ENCODE data around the gene KRTAP5-9. TPM values are rescaled to one million over a fixed set of nuclear protein-coding genes. Genes with fewer than 3 reads are reported as not detected.
"Not testable (repeated sequence)": the region's sequence is repeated elsewhere in the genome, so short reads cannot be mapped to it uniquely, and the experiment has no call there.

The KRTAP5-9 gene
- total and polyA plus RNA-seq, 2 experiments from 2014 or later, result 0.13 to 0.23 TPM

DNA sequence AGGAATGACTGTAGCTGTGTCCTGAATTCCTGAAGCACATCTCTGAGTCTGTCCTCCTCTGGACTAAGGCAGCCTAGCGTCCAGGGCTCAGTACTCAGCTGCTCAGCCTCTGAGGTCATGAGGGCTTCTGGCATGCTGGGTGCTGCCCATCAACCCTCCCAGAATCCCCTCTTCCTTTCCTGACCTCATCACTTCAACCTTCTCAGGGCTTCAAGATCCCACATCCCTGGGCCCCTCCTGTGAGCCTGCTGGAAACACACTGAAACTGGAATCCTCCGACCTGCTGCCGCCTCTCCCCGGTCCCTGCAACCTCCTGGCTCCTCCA, 9.6 kb upstream of the KRTAP5-9 start:
- Histone ChIP-seq H3K27me3 (no peaks in the 10 kb centered on the region), H2AFZ (no peak overlapping the region), H3K4me1 (ENCODE audit: insufficient read depth) (peaks cover 10% of the 10 kb centered on the region), H3K79me2 (no peaks in the 10 kb centered on the region), H3K4me2 (no peak overlapping the region), H3K36me3 (replicated peaks; ENCODE audit: insufficient read depth, low read depth) (no peaks in the 10 kb centered on the region), H3K9me3 (ENCODE audit: low read depth) (no peaks in the 10 kb centered on the region), H3K4me3 (no peak overlapping the region), H3K9me2 (replicated peaks; ENCODE audit: insufficient read depth) (no peaks in the 10 kb centered on the region), H3K27ac (no peak overlapping the region), H4K20me1 (ENCODE audit: insufficient read depth, poor library complexity, severe bottlenecking) (no peaks in the 10 kb centered on the region)
- no peak for TF ChIP-seq EZH2phosphoT487 (IDR thresholded peaks at IDR 0.05; ENCODE audit: low read depth, severe bottlenecking, unreplicated experiment)
- TF ChIP-seq EZH2 (IDR thresholded peaks at IDR 0.05; ENCODE audit: borderline replicate concordance), result no peak
- TF ChIP-seq, protein P1, sequence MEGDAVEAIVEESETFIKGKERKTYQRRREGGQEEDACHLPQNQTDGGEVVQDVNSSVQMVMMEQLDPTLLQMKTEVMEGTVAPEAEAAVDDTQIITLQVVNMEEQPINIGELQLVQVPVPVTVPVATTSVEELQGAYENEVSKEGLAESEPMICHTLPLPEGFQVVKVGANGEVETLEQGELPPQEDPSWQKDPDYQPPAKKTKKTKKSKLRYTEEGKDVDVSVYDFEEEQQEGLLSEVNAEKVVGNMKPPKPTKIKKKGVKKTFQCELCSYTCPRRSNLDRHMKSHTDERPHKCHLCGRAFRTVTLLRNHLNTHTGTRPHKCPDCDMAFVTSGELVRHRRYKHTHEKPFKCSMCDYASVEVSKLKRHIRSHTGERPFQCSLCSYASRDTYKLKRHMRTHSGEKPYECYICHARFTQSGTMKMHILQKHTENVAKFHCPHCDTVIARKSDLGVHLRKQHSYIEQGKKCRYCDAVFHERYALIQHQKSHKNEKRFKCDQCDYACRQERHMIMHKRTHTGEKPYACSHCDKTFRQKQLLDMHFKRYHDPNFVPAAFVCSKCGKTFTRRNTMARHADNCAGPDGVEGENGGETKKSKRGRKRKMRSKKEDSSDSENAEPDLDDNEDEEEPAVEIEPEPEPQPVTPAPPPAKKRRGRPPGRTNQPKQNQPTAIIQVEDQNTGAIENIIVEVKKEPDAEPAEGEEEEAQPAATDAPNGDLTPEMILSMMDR (IDR thresholded peaks at IDR 0.05; ENCODE audit: poor library complexity), result no peak
- DNase-seq (ENCODE audit: low spot score), result no peak
- WGBS (ENCODE audit: low lambda C conversion rate, missing lambda C conversion rate), result 77% methylated on average over 4 of the region's 4 CpGs

DNA sequence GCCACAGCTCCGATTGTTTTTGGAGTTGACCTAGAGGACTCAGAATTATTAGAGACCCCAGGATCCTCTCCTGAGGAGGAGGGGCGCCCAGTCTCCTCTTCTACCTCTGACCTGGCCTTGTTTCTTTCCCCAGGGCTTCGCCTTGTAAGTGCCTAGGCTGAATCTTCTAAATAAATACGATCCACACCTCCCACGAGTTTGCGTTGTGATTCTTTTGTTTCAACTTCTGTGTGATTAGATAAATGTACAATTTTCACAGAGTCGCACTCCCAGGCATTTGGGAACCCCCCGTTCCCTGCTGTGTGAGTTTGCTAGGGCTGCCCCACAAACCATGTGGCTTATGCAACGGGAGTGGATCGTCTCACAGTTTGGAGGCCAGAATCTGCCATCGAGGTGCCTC, 9.2 kb upstream of the KRTAP5-9 start:
- no peak overlapping the region for H2AFZ ChIP-seq
- WGBS (ENCODE audit: low lambda C conversion rate, missing lambda C conversion rate), result 91% methylated on average over 9 of the region's 11 CpGs
- DNase-seq (ENCODE audit: low spot score), result no peak
- H4K20me1 ChIP-seq (ENCODE audit: insufficient read depth, poor library complexity, severe bottlenecking), result no peaks in the 10 kb centered on the region
- TF ChIP-seq EZH2 (IDR thresholded peaks at IDR 0.05; ENCODE audit: borderline replicate concordance) (no peak), EZH2phosphoT487 (IDR thresholded peaks at IDR 0.05; ENCODE audit: low read depth, severe bottlenecking, unreplicated experiment) (no peak)
- TF ChIP-seq, protein P1 (IDR thresholded peaks at IDR 0.05; ENCODE audit: poor library complexity), result no peak
- no peak overlapping the region for H3K4me3 ChIP-seq
- no peaks in the 10 kb centered on the region for H3K9me2 ChIP-seq (replicated peaks; ENCODE audit: insufficient read depth)
- H3K79me2 ChIP-seq, result no peaks in the 10 kb centered on the region
- H3K27me3 ChIP-seq, result no peaks in the 10 kb centered on the region
- peaks cover 13% of the 10 kb centered on the region for H3K4me1 ChIP-seq (ENCODE audit: insufficient read depth)
- no peaks in the 10 kb centered on the region for H3K9me3 ChIP-seq (ENCODE audit: low read depth)
- no peaks in the 10 kb centered on the region for H3K36me3 ChIP-seq (replicated peaks; ENCODE audit: insufficient read depth, low read depth)
- H3K27ac ChIP-seq, result no peak overlapping the region
- no peak overlapping the region for H3K4me2 ChIP-seq

DNA sequence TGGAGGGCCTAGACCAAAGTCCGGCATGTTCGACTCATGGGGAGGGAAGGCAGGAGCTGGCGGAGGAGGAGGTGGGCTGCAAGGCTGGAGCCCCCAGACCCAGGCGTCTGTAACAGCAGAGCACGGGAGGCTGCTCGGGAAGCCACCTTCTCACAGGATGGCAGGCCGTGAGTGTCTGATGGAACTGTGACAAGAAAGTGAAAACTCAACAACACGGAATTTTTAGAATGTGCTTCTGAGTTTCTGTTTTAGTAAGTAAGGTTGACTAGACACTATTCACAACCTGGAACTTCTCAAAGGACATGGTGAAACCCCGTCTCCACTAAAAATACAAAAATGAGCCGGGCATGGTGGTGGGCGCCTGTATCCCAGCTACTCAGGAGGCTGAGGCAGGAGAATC, 8.2 kb upstream of the KRTAP5-9 start:
- H3K4me2 ChIP-seq; H3K36me3 ChIP-seq (replicated peaks; ENCODE audit: insufficient read depth, low read depth); H3K79me2 ChIP-seq; H3K27me3 ChIP-seq; H3K4me3 ChIP-seq; H3K9me3 ChIP-seq (ENCODE audit: low read depth); H3K9me2 ChIP-seq (replicated peaks; ENCODE audit: insufficient read depth); H2AFZ ChIP-seq; H4K20me1 ChIP-seq (ENCODE audit: insufficient read depth, poor library complexity, severe bottlenecking); DNase-seq (ENCODE audit: low spot score); H3K27ac ChIP-seq: not testable (repeated sequence)
- peaks cover 15% of the 10 kb centered on the region for H3K4me1 ChIP-seq (ENCODE audit: insufficient read depth)
- 98% methylated on average over 11 of the region's 11 CpGs for WGBS (ENCODE audit: low lambda C conversion rate, missing lambda C conversion rate)

DNA sequence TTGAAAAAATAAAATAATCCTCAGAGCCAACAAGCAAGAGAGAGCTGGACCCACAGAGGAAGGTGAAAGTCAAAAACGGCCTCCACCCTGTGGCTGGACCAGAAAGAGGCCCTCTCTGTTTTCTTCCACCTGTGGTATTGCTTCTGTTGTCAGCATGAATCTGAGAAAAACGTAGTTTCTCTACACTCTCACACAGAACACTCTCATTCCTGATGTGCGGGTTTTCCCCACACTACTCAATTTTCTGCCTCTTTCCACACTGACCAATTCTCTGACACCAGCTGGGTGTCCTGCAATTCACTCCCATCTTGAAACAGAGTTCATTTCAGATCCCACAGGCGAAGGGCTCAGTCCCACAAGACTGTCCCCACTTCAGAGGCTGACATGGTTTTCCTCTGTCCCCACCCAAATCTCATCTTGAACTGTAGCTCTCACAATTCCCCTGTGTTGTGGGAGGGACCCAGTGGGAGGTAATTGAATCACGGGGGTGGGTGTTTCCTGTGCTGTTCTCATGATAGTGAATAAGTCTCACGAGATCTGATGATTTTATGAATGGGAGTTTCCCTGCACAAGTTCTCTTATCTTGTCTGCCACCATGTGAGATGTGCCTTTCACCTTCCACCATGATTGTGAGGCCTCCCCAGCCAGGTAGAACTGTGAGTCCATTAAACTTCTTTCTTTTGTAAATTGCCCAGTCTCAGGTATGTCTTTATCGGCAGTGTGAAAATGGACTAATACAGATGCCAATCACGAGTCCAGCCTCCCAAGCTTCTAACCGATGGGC, 7.5 kb upstream of the KRTAP5-9 start:
- H4K20me1 ChIP-seq (ENCODE audit: insufficient read depth, poor library complexity, severe bottlenecking); DNase-seq (ENCODE audit: low spot score); H3K27me3 ChIP-seq; H3K36me3 ChIP-seq (replicated peaks; ENCODE audit: insufficient read depth, low read depth); H3K4me3 ChIP-seq; H3K4me2 ChIP-seq; H3K79me2 ChIP-seq; H3K4me1 ChIP-seq (ENCODE audit: insufficient read depth); H3K27ac ChIP-seq; H3K9me2 ChIP-seq (replicated peaks; ENCODE audit: insufficient read depth); H2AFZ ChIP-seq; H3K9me3 ChIP-seq (ENCODE audit: low read depth): not testable (repeated sequence)
- 88% methylated on average over 9 of the region's 9 CpGs for WGBS (ENCODE audit: low lambda C conversion rate, missing lambda C conversion rate)

Measured in hepatocyte (in vitro differentiated cells).